SK-N-MC (cell line): Measurements from ENCODE around the gene SIAE.

Source experiments
- EZH2 ChIP-seq: fragments of 200-600 bp; sonication (generic); IDR thresholded peaks from one replicate; pipeline ENCODE4 v1.6.1; 2017; ENCODE audit warnings: antibody characterized with exemption
- POLR2AphosphoS5 ChIP-seq: IDR thresholded peaks from 2 replicates; pipeline ENCODE4 v1.6.1; 2012; ENCODE audit warnings: mild to moderate bottlenecking, low read depth, low read length, borderline replicate concordance

DNA sequence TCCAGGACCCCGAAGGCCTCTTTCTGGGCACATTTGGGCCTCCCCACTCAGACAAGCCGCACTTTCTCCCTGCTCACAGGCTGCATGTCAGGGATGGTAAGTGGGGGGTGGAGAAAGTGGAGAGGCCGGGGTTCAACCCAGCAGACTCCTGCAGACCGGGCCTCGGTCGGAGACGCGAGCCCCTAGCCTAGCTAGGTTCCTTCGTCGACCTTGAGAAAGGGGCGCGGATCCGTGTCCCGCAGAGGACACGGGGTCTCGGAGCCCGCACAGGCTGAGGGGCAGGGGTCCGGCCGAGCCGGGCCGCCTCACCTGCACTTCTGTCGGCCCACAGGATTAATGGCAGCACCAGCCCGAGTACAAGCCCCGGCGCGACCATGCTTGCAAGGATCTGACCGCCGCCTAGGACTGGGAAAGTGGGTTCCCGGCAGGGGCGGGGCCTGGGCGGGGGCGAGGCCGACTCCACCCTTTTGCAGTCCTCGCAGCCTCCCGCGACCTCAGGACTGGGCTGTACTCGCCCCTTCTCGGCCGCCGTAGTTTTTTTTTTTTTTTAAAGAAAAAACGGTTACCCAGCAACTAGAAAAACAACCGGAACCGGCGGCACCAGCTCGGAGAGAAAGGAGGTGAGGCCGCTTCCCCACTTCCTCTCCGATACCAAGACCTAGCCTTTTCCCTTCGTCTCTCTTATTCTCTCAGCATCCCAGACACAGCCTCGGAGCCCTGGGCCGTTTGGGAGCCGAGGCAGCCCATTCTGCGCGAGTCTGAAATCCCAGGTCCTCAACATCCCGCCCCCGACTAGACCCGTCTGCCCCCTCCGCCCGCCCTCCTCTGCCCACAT, at the start of gene SIAE, which contains the start of gene SPA17:
- TF ChIP-seq EZH2 (no peak), POLR2AphosphoS5 (peak; percentile 71)
